GM18951 (cell line): ENCODE measurements around the gene PLEKHJ1.

ENCODE experiments used
- POLR2A ChIP-seq: IDR thresholded peaks from 4 replicates; pipeline ENCODE4 v1.6.1; 2011; ENCODE audit warnings: mild to moderate bottlenecking; ENCODE audit not compliant: insufficient read length, insufficient read depth; ENCODE audit errors: extremely low read depth
- in situ Hi-C: fragments of 300-500 bp; cut with MboI; formaldehyde crosslinking; loops from one replicate; pipeline ENCODE4 v1.12.0; 2022; ENCODE audit warnings: low sequenced_read_pairs, mixed read lengths, inconsistent platforms; ENCODE audit not compliant: unreplicated experiment

The PLEKHJ1 gene

DNA sequence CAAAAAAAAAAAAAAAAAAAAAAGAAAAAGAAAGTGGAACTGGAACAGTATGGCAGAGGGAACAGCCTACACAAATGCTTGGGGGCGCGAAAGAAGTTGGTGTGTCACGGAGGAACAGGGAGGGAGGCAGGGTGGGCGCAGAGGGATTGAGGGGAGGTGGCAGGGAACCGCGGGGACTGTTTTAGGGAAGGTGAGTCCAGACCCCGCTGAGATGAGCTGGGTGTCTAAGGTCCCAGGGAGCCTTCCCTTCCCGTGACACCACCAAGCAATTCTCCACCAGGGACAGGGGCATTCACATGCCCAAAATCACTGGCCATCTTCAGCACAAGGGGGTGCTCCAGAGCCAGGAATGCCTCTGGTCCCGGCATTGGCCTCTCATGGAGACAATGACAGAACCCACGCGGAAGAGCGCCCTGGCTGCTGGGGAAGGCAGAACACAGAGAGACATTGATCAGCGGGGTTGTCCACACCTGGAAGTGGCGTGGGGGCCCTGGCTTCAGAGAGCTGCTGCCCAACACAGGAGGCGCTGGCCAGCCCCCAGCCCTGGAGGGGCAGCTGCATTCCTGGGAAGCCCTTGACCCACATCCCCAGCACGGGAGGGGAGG, 38.9 kb upstream of the PLEKHJ1 start:
- in situ Hi-C loops, result loop anchor here (25.0 kb wide), 1 partner anchor 337 kb away; no protein-coding TSS in a partner anchor
- no peak for TF ChIP-seq POLR2A

GRCh38 chr19:2274185-2274711, 38.1 kb upstream of the PLEKHJ1 start:
- in situ Hi-C loops, result no loop called here

DNA sequence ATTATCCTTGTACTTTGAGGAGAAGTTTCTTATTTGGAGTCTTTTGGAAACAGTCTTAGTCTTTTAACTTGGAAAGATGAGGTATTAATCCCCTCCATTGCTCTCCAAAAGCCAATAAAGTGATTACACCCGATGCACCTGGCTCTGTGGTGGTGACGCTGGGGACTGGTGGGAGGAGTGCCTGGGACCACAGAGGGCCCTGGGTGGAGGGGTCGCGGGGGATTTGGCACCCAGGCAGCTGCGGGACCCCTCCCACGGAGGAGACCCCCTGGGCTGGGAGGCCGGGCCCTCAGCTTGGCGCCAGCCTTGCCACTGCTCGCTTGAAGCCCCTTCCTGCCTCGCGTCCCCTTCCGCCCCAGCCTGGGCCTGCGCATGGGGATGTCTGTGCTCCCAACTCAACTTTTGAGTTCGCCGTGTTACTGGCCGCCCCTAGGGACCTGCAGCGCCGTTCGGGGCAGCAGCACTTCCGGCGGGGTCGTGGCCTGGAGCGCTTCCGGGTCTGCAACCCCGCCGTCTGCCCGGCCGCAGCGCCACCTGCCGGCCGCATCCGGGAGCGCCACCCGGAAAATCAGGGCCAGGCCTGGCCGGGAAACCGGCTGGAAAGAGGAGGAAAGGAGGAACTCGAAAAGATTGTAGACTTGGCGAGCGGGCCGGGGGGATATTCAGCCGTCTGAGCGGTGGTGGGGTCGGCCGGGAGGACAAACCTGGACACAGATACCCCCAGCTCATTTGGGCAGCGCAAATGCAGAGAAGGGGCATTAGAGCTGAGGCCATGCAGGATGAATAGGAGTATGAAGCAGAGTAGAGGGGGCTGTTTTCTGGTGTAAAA, 37.4 kb upstream of the PLEKHJ1 start:
- peak; percentile 53 for TF ChIP-seq POLR2A
- in situ Hi-C loops, result no loop called here

More at GRCh38 chr19:2274185-2274711, 38.1 kb upstream of the PLEKHJ1 start:
- TF ChIP-seq POLR2A, result no peak

- in situ Hi-C loops, result no loop called here
- no peak for TF ChIP-seq POLR2A
These were observed 35.3 kb upstream of the PLEKHJ1 start for GRCh38 chr19:2271234-2272103.

- in situ Hi-C loops, result no loop called here
- TF ChIP-seq POLR2A, result no peak
These were observed 34.5 kb upstream of the PLEKHJ1 start for GRCh38 chr19:2270423-2271233.

GRCh38 chr19:2270157-2270422, 34.0 kb upstream of the PLEKHJ1 start:
- TF ChIP-seq POLR2A, result no peak
- in situ Hi-C loops, result no loop called here

DNA sequence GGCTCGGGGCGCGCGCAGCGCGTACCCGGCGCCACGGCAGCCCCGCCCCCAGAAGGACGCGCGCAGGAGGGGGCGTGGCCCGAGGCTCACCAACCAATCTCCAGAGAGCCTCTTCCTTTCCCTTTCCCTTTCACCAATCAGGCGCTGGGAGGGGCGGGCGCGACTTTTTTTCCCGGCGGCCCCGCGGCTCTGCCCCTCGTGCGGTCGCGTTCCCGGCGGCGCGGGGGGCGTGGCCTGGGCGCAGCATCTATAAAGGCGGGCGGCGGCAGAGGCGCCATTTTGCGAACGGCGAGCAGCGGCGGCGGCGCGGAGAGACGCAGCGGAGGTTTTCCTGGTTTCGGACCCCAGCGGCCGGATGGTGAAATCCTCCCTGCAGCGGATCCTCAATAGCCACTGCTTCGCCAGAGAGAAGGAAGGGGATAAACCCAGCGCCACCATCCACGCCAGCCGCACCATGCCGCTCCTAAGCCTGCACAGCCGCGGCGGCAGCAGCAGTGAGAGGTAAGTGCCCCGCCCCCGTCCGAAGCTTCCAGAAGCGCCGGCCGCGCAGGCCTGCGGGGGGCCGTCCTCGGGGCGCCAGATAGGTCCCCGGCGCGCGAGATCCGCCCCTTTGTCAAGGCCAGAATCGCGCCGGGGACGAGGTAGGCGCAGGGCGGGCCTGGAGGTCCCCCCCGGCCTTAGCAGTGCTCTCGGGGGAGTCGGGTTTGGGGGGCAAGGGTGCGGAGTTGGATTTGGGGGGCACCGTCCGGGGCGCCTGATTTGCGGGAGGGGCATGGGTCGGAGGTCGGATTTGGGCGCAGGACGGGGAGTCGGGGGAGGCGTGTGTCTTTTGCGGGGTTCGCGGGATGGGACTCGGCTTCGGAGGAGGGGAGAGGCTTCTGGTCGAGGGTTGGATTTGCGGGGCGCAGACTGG, 33.4 kb upstream of the PLEKHJ1 start:
- peak; percentile 99 for TF ChIP-seq POLR2A
- in situ Hi-C loops, result no loop called here

- in situ Hi-C loops, result no loop called here
- TF ChIP-seq POLR2A, result no peak
These were observed 32.7 kb upstream of the PLEKHJ1 start for GRCh38 chr19:2268861-2269243.

GRCh38 chr19:2268480-2268830, 32.3 kb upstream of the PLEKHJ1 start:
- in situ Hi-C loops, result no loop called here
- no peak for TF ChIP-seq POLR2A

- TF ChIP-seq POLR2A, result peak; percentile 40
- in situ Hi-C loops, result no loop called here
These were observed 30.3 kb upstream of the PLEKHJ1 start for GRCh38 chr19:2266183-2266993.

GRCh38 chr19:2261438-2262172, 25.5 kb upstream of the PLEKHJ1 start:
- in situ Hi-C loops, result no loop called here
- TF ChIP-seq POLR2A, result no peak
